ENCODE results near the gene CDC42EP1.
"Not testable (repeated sequence)": the region's sequence is repeated elsewhere in the genome, so short reads cannot be mapped to it uniquely, and the experiment has no call there.

Gene CDC42EP1

DNA sequence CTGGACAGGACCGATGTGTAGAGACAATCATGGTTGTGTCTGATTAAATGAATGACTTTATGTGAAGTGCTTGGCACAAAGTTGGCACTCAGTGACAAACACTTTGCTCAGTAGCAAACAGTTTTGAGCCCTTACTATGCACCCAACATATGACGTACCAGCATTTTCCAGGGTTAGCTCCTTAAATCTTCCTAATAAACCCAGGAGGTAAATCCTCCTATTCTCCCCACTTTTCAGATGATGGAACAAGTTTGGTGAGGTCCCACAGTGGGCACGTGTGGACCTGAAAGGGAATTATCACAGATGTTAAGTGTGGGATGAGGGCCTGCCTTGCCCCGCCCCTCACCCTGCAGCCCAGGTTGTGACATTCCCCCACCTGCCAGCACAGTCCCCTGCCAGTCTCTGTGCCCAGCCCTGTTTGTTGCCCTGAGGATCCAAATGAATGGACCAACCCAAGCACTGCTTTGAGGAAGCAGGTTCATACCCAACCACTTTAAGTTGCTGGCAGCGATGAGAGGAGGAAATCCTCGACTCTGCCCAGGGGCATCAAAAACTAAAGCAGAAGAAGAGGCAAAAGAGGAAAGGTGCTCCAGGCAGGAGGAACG, 34.4 kb upstream of the CDC42EP1 start:
- DNase-seq (ENCODE audit: low spot score) = no peak
- TF ChIP-seq, protein P1, sequence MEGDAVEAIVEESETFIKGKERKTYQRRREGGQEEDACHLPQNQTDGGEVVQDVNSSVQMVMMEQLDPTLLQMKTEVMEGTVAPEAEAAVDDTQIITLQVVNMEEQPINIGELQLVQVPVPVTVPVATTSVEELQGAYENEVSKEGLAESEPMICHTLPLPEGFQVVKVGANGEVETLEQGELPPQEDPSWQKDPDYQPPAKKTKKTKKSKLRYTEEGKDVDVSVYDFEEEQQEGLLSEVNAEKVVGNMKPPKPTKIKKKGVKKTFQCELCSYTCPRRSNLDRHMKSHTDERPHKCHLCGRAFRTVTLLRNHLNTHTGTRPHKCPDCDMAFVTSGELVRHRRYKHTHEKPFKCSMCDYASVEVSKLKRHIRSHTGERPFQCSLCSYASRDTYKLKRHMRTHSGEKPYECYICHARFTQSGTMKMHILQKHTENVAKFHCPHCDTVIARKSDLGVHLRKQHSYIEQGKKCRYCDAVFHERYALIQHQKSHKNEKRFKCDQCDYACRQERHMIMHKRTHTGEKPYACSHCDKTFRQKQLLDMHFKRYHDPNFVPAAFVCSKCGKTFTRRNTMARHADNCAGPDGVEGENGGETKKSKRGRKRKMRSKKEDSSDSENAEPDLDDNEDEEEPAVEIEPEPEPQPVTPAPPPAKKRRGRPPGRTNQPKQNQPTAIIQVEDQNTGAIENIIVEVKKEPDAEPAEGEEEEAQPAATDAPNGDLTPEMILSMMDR (IDR thresholded peaks at IDR 0.05; ENCODE audit: extremely low read depth, missing control alignments) = no peak

DNA sequence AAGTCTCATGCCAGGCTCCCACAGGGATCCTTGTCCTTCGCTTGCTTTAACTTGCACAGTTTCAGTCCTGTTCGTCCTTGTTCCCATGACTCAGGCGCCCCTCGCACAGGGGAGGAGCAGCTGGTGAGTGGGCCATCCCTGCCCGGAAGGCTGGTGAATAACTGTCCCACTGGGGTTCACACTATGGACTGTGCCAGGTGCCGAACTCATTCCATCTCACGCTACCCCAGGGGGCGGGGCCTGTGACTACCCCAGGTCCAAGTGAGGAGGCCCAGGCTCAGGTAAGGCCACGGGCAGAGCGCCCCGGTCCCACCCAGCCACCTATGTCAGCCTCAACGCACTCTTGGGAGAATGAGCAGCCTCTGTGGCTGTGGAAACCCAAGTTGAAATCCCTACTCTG, 33.9 kb upstream of the CDC42EP1 start:
- DNase-seq (ENCODE audit: low spot score) = no peak
- TF ChIP-seq, protein P1 (IDR thresholded peaks at IDR 0.05; ENCODE audit: extremely low read depth, missing control alignments) = no peak

DNA sequence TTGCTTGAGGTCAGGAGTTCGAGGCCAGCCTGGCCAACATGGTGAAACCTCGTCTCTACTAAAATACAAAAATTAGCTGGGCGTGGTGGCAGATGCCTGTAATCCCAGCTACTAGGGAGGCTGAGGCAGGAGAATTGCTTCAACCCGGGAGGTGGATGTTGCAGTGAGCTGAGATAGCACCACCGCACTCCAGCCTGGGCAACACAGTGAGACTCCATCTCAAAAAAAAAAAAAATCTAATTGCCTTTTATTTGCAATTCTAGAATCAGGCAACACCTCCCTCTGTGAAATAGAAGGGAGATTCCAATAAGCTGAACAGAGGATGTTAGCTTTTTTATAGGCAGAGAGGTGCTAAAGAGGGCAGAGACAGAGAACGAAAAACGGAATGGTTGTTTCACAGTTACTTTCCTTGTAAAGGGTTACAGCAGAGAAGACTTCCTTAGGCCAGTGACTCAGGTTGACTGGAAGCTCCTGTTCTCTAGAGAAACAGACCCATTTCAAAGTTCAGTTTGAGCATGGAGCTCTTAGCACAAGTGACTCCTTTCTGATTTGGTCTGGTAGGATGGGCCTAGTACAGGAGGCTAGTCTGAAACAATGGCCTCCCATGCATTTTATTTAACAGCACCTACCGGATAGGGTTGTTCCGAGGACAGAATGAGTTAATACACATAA, 33.1 kb upstream of the CDC42EP1 start:
- not testable (repeated sequence) for DNase-seq (ENCODE audit: low spot score)

DNA sequence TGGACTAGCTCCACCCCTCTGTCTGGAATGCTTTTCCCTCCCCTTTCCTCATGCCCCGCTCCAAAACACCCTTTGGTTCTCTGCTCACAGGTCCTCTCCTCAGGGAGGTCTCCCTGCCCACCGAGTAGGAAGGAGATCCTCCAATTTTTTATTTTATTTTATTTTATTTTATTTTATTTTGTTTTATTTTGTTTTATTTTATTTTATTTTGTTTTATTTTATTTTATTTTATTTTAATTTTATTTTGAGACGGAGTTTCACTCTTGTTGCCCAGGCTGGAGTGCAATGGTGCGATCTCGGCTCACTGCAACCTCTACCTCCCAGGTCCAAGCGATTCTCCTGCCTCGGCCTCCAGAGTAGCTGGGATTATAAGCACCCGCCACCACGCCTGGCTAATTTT, 32.3 kb upstream of the CDC42EP1 start:
- DNase-seq (ENCODE audit: low spot score) = not testable (repeated sequence)

DNA sequence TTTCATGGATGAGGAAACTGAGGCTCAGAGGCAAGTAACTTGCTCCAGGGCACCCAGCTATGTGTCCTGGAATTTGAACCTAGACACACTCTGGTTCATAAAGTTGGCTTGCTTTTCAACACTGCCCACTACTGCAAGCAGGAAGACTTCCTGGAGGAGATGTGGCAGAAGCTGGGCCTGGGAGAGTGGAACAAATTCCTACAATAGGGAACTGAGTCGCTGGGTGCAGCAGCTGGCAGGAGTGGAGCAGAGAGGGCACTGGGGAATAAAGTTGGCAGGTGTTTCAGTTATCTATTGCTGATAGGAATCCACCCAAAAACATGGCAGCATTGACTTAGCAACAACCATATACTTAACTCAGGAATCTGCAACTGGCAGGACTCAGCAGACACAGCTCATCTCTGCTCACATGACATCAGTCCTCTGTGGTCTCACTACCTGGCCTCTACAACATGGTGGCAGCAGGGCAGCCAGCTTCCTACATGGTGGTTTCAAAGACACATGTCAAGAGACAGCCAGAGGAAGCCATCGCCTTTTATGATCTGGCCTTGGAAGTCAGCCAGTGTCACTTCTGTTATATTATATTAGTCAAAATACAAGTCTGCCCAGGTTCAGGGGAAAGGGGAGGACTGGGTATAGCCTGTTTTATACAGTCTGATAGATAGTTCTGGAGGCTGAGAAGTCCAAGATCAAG, 30.5 kb upstream of the CDC42EP1 start:
- TF ChIP-seq, protein P1 (IDR thresholded peaks at IDR 0.05; ENCODE audit: extremely low read depth, missing control alignments) = no peak
- no peak for DNase-seq (ENCODE audit: low spot score)

DNA sequence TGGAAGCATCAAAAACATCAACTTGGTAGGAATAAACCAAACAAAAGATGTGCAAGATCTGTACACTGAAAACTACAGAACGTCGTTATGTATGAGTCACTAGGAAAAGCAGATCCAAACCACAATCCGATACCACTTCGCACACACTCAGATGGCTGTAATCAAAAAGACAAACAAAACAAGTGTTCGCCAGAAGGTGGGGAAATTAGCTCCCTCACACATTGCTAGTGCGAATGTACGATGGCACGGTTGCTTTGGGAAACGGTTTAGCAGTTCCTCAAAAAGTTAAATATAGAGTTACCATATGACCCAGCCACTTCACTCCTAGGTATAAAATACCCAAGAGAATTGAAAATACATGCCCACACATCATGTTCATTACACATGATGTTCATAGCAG, 26.3 kb upstream of the CDC42EP1 start:
- TF ChIP-seq, protein P1 (IDR thresholded peaks at IDR 0.05; ENCODE audit: extremely low read depth, missing control alignments) = no peak
- DNase-seq (ENCODE audit: low spot score) = no peak

DNA sequence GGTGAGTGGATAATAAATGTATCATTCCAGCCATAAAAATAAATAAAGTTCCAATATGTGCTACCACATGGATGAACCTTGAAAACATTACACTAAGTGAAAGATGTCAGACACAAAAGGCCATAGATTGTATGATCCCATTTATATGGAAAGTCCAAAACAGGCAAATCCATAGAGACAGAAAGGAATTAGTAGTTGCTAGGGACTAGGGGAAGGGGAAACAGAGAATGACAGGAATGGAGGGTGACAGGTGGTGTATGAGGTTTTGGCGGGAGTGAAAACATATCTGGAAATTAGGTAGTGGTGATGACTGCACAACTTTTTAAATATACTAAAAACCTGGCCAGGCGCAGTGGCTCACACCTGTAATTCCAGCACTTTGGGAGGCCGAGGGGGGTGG, 25.8 kb upstream of the CDC42EP1 start:
- TF ChIP-seq, protein P1 (IDR thresholded peaks at IDR 0.05; ENCODE audit: extremely low read depth, missing control alignments) = no peak
- no peak for DNase-seq (ENCODE audit: low spot score)

DNA sequence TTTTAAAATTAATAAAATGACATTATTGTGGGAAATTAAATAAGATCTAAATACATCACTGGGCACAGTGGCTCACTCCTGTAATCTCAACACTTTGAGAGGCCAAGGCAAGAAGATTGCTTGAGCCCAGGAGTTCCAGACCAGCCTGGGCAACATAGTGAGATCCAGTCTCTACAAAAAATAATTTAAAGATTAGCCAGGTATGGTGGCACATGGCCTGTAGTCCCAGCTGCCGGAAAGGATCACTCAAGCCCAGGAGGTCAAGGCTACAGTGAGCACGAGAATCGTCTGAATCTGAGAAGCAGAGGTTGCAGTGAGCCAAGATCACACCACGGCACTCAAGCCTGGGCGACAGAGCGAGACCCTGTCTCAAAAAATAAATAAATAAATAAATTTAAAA, 25.1 kb upstream of the CDC42EP1 start:
- TF ChIP-seq, protein P1 (IDR thresholded peaks at IDR 0.05; ENCODE audit: extremely low read depth, missing control alignments) = no peak
- DNase-seq (ENCODE audit: low spot score) = no peak
